Gastrocnemius medialis (tissue), 4 donors: ENCODE results near the gene NEK2. TPM values are rescaled to one million over a fixed set of nuclear protein-coding genes. Genes with fewer than 3 reads are reported as not detected.

ENCODE experiments used
- ATAC-seq, 2 donors: fragments of 150-250 bp; one replicate each; pipeline ENCODE4 v1.9.1; 2016
- DNase-seq, 2 donors: peaks; one replicate each; pipeline ENCODE4 v3.0.0-alpha.2; 2019
- H3K27ac ChIP-seq, 4 donors: fragments of 200-600 bp; sonication (generic); 1 replicate in 1 of 4; 2 replicates in 3 of 4; pipeline ENCODE4 v1.5.1; 2016 to 2018; ENCODE audit warnings: mild to moderate bottlenecking in 2 of 4, moderate library complexity in 1 of 4
- H3K27me3 ChIP-seq, 3 donors: fragments of 200-600 bp; sonication (generic) in 2 of 3; 1 replicate in 1 of 3; 2 replicates in 2 of 3; pipeline versions ENCODE4 v1.5.1 to v1.6.0; 2016 to 2019; ENCODE audit warnings: mild to moderate bottlenecking in 1 of 3, moderate library complexity in 1 of 3
- H3K36me3 ChIP-seq, 2 donors: fragments of 200-600 bp; sonication (generic) in 1 of 2; one replicate each; pipeline ENCODE4 v1.5.1; 2017 to 2018
- H3K4me1 ChIP-seq, 2 donors: fragments of 200-600 bp; sonication (generic) in 1 of 2; one replicate each; pipeline ENCODE4 v1.5.1; 2016 to 2017; ENCODE audit warnings: mild to moderate bottlenecking in 2 of 2
- H3K4me3 ChIP-seq, 4 donors: fragments of 200-600 bp; sonication (generic) in 3 of 4; 1 replicate in 1 of 4; 2 replicates in 3 of 4; pipeline ENCODE4 v1.5.1; 2016 to 2019; ENCODE audit warnings: mild to moderate bottlenecking in 2 of 4
- H3K9me3 ChIP-seq, 3 donors: fragments of 200-600 bp; sonication (generic) in 2 of 3; 1 replicate in 1 of 3; 2 replicates in 2 of 3; pipeline ENCODE4 v1.5.1; 2016 to 2019
- CTCF ChIP-seq, 5 experiments: fragments of 450-650 bp in 3 of 5; fragments of 200-600 bp in 2 of 5; sonication (generic) in 2 of 5; IDR thresholded peaks in 4 of 5; conservative IDR thresholded peaks in 1 of 5; 1 replicate in 4 of 5; 2 replicates in 1 of 5; pipeline ENCODE4 v1.5.1; 2016 to 2019; ENCODE audit warnings: antibody characterized with exemption in 5 of 5, mild to moderate bottlenecking in 3 of 5, moderate library complexity in 3 of 5
- POLR2A ChIP-seq, 2 donors: fragments of 450-650 bp; IDR thresholded peaks; one replicate each; pipeline ENCODE4 v1.6.1; 2017; ENCODE audit warnings: antibody characterized with exemption in 2 of 2, mild to moderate bottlenecking in 2 of 2, moderate library complexity in 2 of 2
- in situ Hi-C, 4 donors: fragments of 200-750 bp; cut with MboI; loops; one replicate each; pipeline versions ENCODE4 v1.15.0 to v1.8.0; 2017; ENCODE audit warnings: low sequenced_read_pairs in 4 of 4
- intact Hi-C: fragments of 100-400 bp; cut with DNase I; formaldehyde crosslinking; loops from one replicate; pipeline ENCODE4 v1.15.1; 2023; ENCODE audit warnings: low total_unique reads
- total RNA-seq, 4 donors: library from RNA; depleted of rRNA; stranded (reverse); fragments of >200 nt; gene quantifications; one replicate each; pipeline versions ENCODE4 v1.1.0 to v1.2.3, GENCODE V29; 2016

The NEK2 gene
- total RNA-seq, 4 donors from 2014 or later: not detected

GRCh38 chr1:211644653-211645052, 30.8 kb downstream of the NEK2 start:
- H3K36me3 ChIP-seq: no peaks in the 10 kb centered on the region
- H3K9me3 ChIP-seq: no peaks in the 10 kb centered on the region
- DNase-seq: no peak
- H3K4me3 ChIP-seq: no peak overlapping the region
- ATAC-seq: no peak
- peaks cover 0 to 6% of the 10 kb centered on the region in 2 donors for H3K4me1 ChIP-seq
- no peak overlapping the region for H3K27ac ChIP-seq
- TF ChIP-seq POLR2A (IDR thresholded peaks at IDR 0.05) (no peak), CTCF (IDR thresholded peaks at IDR 0.05 in 4 of 5, conservative IDR thresholded peaks at IDR 0.05 in 1 of 5) (no peak)
- H3K27me3 ChIP-seq: no peaks in the 10 kb centered on the region
- in situ Hi-C loops (no loop called here), intact Hi-C loops (no loop called here)

GRCh38 chr1:211643324-211644212, 31.9 kb downstream of the NEK2 start:
- Histone ChIP-seq H3K27me3 (no peaks in the 10 kb centered on the region), H3K27ac (no peak overlapping the region), H3K9me3 (no peaks in the 10 kb centered on the region), H3K4me1 (peaks cover 0 to 6% of the 10 kb centered on the region in 2 donors), H3K36me3 (no peaks in the 10 kb centered on the region), H3K4me3 (no peak overlapping the region)
- ATAC-seq (peak in 1 of 2 donors; percentile 61), DNase-seq (no peak)
- intact Hi-C loops (no loop called here), in situ Hi-C loops (no loop called here)
- TF ChIP-seq POLR2A (IDR thresholded peaks at IDR 0.05) (no peak), CTCF (IDR thresholded peaks at IDR 0.05 in 4 of 5, conservative IDR thresholded peaks at IDR 0.05 in 1 of 5) (no peak)

- ATAC-seq: no peak
- peaks cover 0 to 6% of the 10 kb centered on the region in 2 donors for H3K4me1 ChIP-seq
- no peaks in the 10 kb centered on the region for H3K36me3 ChIP-seq
- H3K4me3 ChIP-seq: no peak overlapping the region
- H3K27ac ChIP-seq: no peak overlapping the region
- no peaks in the 10 kb centered on the region for H3K27me3 ChIP-seq
- H3K9me3 ChIP-seq: no peaks in the 10 kb centered on the region
- intact Hi-C loops: no loop called here
- TF ChIP-seq CTCF (IDR thresholded peaks at IDR 0.05 in 4 of 5, conservative IDR thresholded peaks at IDR 0.05 in 1 of 5) (no peak), POLR2A (IDR thresholded peaks at IDR 0.05) (no peak)
- no peak for DNase-seq
- in situ Hi-C loops: no loop called here
These were observed 32.6 kb downstream of the NEK2 start for GRCh38 chr1:211642870-211643269.

DNA sequence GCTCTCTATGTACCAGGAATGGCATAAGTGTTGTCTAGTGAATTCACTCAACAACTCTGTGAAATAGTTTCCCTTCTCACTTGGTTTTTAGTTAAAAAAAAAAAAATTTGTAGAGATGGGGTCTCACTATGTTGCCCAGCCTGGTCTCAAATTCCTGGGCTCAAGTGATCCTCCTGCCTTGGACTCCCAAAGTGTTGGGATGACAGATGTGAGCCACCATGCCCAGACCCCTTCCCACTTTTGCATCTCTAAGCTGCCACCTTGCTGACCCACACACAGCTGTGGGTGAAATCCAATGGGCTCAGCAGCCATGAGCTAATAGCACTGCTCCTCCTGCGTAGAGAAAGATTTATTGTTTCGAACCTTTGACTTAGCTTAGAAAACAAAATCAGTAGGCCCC, 33.5 kb downstream of the NEK2 start:
- TF ChIP-seq CTCF (IDR thresholded peaks at IDR 0.05 in 4 of 5, conservative IDR thresholded peaks at IDR 0.05 in 1 of 5) (no peak), POLR2A (IDR thresholded peaks at IDR 0.05) (no peak)
- Histone ChIP-seq H3K4me1 (peaks cover 0 to 6% of the 10 kb centered on the region in 2 donors), H3K4me3 (no peak overlapping the region), H3K27ac (no peak overlapping the region), H3K27me3 (no peaks in the 10 kb centered on the region), H3K36me3 (no peaks in the 10 kb centered on the region), H3K9me3 (no peaks in the 10 kb centered on the region)
- DNase-seq: no peak
- in situ Hi-C loops (no loop called here), intact Hi-C loops (no loop called here)
- no peak for ATAC-seq
